Erythroblast (primary cell): ENCODE results near the gene NBL1.

ENCODE experiments used
- GATA1 ChIP-seq: IDR thresholded peaks from 2 replicates; pipeline ENCODE4 v1.6.1; 2011; ENCODE audit warnings: low read depth, mild to moderate bottlenecking, control low read depth, low read length, moderate library complexity
- POLR2A ChIP-seq: IDR thresholded peaks from 2 replicates; pipeline ENCODE4 v1.6.1; 2011; ENCODE audit warnings: mild to moderate bottlenecking, low read length

- TF ChIP-seq POLR2A (no peak), GATA1 (no peak)
These were observed 990 bp upstream of the NBL1 start for GRCh38 chr1:19643121-19643520.
